HL-60 (cell line): ENCODE data around the gene HELZ.

Source experiments
- GABPA ChIP-seq: IDR thresholded peaks from 2 replicates; pipeline ENCODE4 v1.6.1; 2012; ENCODE audit warnings: low read depth
- POLR2AphosphoS5 ChIP-seq: IDR thresholded peaks from 2 replicates; pipeline ENCODE4 v1.6.1; 2012; ENCODE audit warnings: low read depth
- SPI1 ChIP-seq: IDR thresholded peaks from 2 replicates; pipeline ENCODE4 v1.6.1; 2012; ENCODE audit warnings: low read depth, mild to moderate bottlenecking, borderline replicate concordance
- TF ChIP-seq, protein P1 (sequence below): IDR thresholded peaks from one replicate; pipeline ENCODE4 v1.5.1; 2011; ENCODE audit warnings: low read length, control low read depth, inconsistent platforms; ENCODE audit not compliant: insufficient read depth
- TF ChIP-seq, protein P2 (sequence below): IDR thresholded peaks from 2 replicates; pipeline ENCODE4 v1.6.1; 2012; ENCODE audit warnings: low read depth; ENCODE audit not compliant: insufficient replicate concordance

DNA sequence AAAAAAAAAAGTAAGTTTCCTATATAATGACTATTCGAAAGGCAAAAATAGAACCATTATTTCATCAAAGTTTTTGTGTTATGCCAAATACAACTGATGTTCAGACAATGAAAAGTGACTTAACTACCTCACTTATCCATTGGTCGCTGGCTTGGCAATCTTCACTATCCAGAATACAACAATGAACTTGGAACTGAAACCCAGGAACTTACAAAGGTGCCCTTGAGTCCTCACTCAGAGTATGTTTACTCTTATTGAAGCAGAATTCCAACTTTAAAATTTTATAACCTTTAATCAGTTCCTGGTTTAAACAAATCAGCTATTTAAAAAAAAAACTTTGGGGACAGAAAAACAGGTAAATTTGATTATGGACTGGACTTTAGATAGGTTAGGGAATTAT lies 34.1 kb downstream of the HELZ start:
- TF ChIP-seq, protein P1, sequence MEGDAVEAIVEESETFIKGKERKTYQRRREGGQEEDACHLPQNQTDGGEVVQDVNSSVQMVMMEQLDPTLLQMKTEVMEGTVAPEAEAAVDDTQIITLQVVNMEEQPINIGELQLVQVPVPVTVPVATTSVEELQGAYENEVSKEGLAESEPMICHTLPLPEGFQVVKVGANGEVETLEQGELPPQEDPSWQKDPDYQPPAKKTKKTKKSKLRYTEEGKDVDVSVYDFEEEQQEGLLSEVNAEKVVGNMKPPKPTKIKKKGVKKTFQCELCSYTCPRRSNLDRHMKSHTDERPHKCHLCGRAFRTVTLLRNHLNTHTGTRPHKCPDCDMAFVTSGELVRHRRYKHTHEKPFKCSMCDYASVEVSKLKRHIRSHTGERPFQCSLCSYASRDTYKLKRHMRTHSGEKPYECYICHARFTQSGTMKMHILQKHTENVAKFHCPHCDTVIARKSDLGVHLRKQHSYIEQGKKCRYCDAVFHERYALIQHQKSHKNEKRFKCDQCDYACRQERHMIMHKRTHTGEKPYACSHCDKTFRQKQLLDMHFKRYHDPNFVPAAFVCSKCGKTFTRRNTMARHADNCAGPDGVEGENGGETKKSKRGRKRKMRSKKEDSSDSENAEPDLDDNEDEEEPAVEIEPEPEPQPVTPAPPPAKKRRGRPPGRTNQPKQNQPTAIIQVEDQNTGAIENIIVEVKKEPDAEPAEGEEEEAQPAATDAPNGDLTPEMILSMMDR = no peak
- TF ChIP-seq POLR2AphosphoS5 (no peak), SPI1 (no peak), GABPA (no peak)
- TF ChIP-seq, protein P2, sequence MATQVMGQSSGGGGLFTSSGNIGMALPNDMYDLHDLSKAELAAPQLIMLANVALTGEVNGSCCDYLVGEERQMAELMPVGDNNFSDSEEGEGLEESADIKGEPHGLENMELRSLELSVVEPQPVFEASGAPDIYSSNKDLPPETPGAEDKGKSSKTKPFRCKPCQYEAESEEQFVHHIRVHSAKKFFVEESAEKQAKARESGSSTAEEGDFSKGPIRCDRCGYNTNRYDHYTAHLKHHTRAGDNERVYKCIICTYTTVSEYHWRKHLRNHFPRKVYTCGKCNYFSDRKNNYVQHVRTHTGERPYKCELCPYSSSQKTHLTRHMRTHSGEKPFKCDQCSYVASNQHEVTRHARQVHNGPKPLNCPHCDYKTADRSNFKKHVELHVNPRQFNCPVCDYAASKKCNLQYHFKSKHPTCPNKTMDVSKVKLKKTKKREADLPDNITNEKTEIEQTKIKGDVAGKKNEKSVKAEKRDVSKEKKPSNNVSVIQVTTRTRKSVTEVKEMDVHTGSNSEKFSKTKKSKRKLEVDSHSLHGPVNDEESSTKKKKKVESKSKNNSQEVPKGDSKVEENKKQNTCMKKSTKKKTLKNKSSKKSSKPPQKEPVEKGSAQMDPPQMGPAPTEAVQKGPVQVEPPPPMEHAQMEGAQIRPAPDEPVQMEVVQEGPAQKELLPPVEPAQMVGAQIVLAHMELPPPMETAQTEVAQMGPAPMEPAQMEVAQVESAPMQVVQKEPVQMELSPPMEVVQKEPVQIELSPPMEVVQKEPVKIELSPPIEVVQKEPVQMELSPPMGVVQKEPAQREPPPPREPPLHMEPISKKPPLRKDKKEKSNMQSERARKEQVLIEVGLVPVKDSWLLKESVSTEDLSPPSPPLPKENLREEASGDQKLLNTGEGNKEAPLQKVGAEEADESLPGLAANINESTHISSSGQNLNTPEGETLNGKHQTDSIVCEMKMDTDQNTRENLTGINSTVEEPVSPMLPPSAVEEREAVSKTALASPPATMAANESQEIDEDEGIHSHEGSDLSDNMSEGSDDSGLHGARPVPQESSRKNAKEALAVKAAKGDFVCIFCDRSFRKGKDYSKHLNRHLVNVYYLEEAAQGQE = no peak
